Right lobe of liver (tissue), 6 donors: ENCODE results near the gene CHRNA1. TPM values are rescaled to one million over a fixed set of nuclear protein-coding genes. Genes with fewer than 3 reads are reported as not detected.

Source experiments
- ATAC-seq, 4 donors: fragments of 200-7000 bp; cut with Tn5 transposase; one replicate each; pipeline ENCODE4 v1.9.1; 2020; ENCODE audit warnings: mild to moderate bottlenecking in 4 of 4, moderate library complexity in 4 of 4
- DNase-seq, 3 donors: peaks; one replicate each; pipeline ENCODE4 v3.0.0-alpha.2; 2020
- H3K27ac ChIP-seq, 3 donors: fragments of 200-600 bp; one replicate each; pipeline ENCODE4 v1.8.0; 2022
- H3K27me3 ChIP-seq, 2 donors: fragments of 200-600 bp; one replicate each; pipeline ENCODE4 v1.8.0; 2022
- H3K36me3 ChIP-seq, 4 donors: fragments of 200-600 bp; sonication (generic) in 1 of 4; one replicate each; pipeline versions ENCODE4 v1.5.1 to v1.8.0; 2017 to 2022; ENCODE audit warnings: control low read depth in 1 of 4
- H3K4me1 ChIP-seq, 4 donors: fragments of 200-600 bp; sonication (generic) in 1 of 4; one replicate each; pipeline versions ENCODE4 v1.5.1 to v1.8.0; 2017 to 2022; ENCODE audit warnings: control low read depth in 1 of 4
- H3K4me3 ChIP-seq, 3 donors: fragments of 200-600 bp; one replicate each; pipeline ENCODE4 v1.8.0; 2022
- H3K9me3 ChIP-seq, 4 donors: fragments of 200-600 bp; sonication (generic) in 1 of 4; one replicate each; pipeline versions ENCODE4 v1.5.1 to v1.8.0; 2017 to 2022; ENCODE audit warnings: control low read depth in 1 of 4
- CTCF ChIP-seq, 4 donors: fragments of 200-600 bp in 3 of 4; fragments of 450-650 bp in 1 of 4; IDR thresholded peaks; one replicate each; pipeline versions ENCODE4 v1.5.1 to v1.8.0; 2016 to 2022; ENCODE audit warnings: antibody characterized with exemption in 4 of 4, mild to moderate bottlenecking in 2 of 4
- POLR2A ChIP-seq: fragments of 450-650 bp; IDR thresholded peaks from one replicate; pipeline ENCODE4 v1.6.1; 2017; ENCODE audit warnings: antibody characterized with exemption, mild to moderate bottlenecking
- WGBS: methylation state at CpG from one replicate; pipeline ENCODE4 v1.1.6; 2018; ENCODE audit warnings: low coverage, low lambda C conversion rate; ENCODE audit not compliant: insufficient coverage; ENCODE audit errors: missing lambda C conversion rate; 5-methylcytosine and 5-hydroxymethylcytosine counted together
- intact Hi-C, 2 donors: fragments of 100-400 bp; cut with DNase I; formaldehyde crosslinking; loops; one replicate each; pipeline versions ENCODE4 v1.11.2 to v1.14.1; 2022
- total RNA-seq, 6 experiments: library from RNA; depleted of rRNA in 2 of 6; stranded (reverse); fragments of >200 nt in 2 of 6; fragmentation: NEBNext Ultra II Directional in 3 of 6; extraction: Animal tissue kit (Norgen Biotek cat#: 25700) in 3 of 6; gene quantifications; one replicate each; pipeline versions ENCODE4 v1.1.0 to v1.2.4, GENCODE V29; 2016 to 2023
- donor health status: DM: no; HTN: yes; CAD: no.
- donor health status: DM: no; HTN: no; CAD: no.
- donor health status: DM: no; HTN: no; CAD: no.
- donor health status: DM: no; HTN: yes; CAD: no.
- donor health status: DM: no; HTN: yes; CAD: no.

CHRNA1 gene
- total RNA-seq, 6 experiments from 2014 or later = 0.19 TPM; not detected in 5

- H3K27me3 ChIP-seq = no peaks in the 10 kb centered on the region
Observed at GRCh38 chr2:174789001-174789400, 24.7 kb upstream of the CHRNA1 start.

GRCh38 chr2:174788291-174788929, 24.1 kb upstream of the CHRNA1 start:
- TF ChIP-seq CTCF (IDR thresholded peaks at IDR 0.05) (no peak), POLR2A (no peak)
- Histone ChIP-seq H3K36me3 (no peaks in the 10 kb centered on the region), H3K27me3 (no peaks in the 10 kb centered on the region), H3K4me3 (no peak overlapping the region), H3K4me1 (no peaks in the 10 kb centered on the region), H3K9me3 (no peaks in the 10 kb centered on the region), H3K27ac (no peak overlapping the region)
- intact Hi-C loops = no loop called here
- DNase-seq (no peak), ATAC-seq (no peak)
- WGBS = 61% methylated on average over 8 of the region's 15 CpGs

More at GRCh38 chr2:174789001-174789400, 24.7 kb upstream of the CHRNA1 start:
- Histone ChIP-seq H3K9me3 (no peaks in the 10 kb centered on the region), H3K27ac (no peak overlapping the region), H3K36me3 (no peaks in the 10 kb centered on the region), H3K4me3 (no peak overlapping the region), H3K4me1 (no peaks in the 10 kb centered on the region)
- no peak for ATAC-seq
- WGBS = 74% methylated on average over 5 of the region's 16 CpGs
- DNase-seq = no peak
- TF ChIP-seq CTCF (IDR thresholded peaks at IDR 0.05) = no peak
- no peak for TF ChIP-seq POLR2A
- intact Hi-C loops = no loop called here

DNA sequence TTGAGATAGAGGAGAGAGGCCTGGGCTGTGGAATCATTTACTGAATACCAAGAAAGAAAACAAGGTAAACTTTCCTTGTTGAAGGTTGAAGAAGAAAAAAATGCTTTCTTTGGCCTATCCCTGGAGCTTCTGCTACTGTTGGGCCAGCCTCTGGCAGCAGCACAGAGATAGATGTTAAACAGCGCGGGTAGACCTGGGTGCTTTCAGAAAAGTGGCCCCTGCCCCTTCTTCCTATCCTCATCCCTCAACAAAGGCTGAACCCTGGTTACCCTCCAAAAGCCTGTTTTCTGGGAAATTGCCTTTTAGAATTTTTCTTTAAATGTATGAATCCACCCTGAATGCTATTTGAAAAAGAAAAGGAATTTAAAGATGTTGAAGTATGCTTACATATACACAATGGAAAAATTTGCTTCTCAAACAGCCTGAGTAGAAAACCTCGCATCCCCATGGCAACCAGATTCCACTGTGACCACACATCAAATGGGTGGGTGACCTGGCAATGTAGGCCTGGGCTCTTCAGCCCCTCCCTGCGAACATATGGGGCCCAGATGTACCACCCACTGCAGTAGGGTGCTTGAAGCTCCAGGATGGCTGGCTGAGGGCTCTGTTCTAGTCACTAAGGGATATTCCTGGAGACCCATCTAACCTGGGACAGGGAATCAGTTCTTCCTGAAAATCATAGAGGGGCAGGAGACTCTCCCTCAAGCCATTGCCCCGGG, 23.4 kb upstream of the CHRNA1 start:
- Histone ChIP-seq H3K27ac (no peak overlapping the region), H3K4me1 (no peaks in the 10 kb centered on the region), H3K9me3 (no peaks in the 10 kb centered on the region), H3K4me3 (no peak overlapping the region), H3K36me3 (no peaks in the 10 kb centered on the region), H3K27me3 (no peaks in the 10 kb centered on the region)
- 79% methylated on average over 3 of the region's 5 CpGs for WGBS
- no peak for ATAC-seq
- intact Hi-C loops = no loop called here
- TF ChIP-seq CTCF (IDR thresholded peaks at IDR 0.05) = no peak
- DNase-seq = no peak

- Histone ChIP-seq H3K36me3 (no peaks in the 10 kb centered on the region), H3K4me3 (no peak overlapping the region), H3K27ac (no peak overlapping the region), H3K27me3 (no peaks in the 10 kb centered on the region), H3K9me3 (no peaks in the 10 kb centered on the region), H3K4me1 (no peaks in the 10 kb centered on the region)
- intact Hi-C loops = no loop called here
- TF ChIP-seq POLR2A (no peak), CTCF (IDR thresholded peaks at IDR 0.05) (no peak)
- 88% methylated on average over 7 of the region's 8 CpGs for WGBS
- no peak for ATAC-seq
- DNase-seq = no peak
Observed at GRCh38 chr2:174786066-174786725, 21.9 kb upstream of the CHRNA1 start.
